Gastroesophageal sphincter (tissue), 4 donors: ENCODE data around the gene SLC43A1. TPM values are rescaled to one million over a fixed set of nuclear protein-coding genes. Genes with fewer than 3 reads are reported as not detected.

Experiments used
- ATAC-seq: fragments of 150-250 bp; one replicate; pipeline ENCODE4 v1.9.1; 2016; ENCODE audit warnings: mild to moderate bottlenecking, moderate library complexity
- H3K27ac ChIP-seq, 4 donors: fragments of 200-600 bp; sonication (generic) in 3 of 4; 1 replicate in 3 of 4; 2 replicates in 1 of 4; pipeline ENCODE4 v1.5.1; 2016 to 2019
- H3K27me3 ChIP-seq: fragments of 200-600 bp; sonication (generic); one replicate; pipeline ENCODE4 v1.5.1; 2019
- H3K36me3 ChIP-seq, 2 donors: fragments of 200-600 bp; sonication (generic); one replicate each; pipeline ENCODE4 v1.5.1; 2019; ENCODE audit warnings: control low read depth in 1 of 2
- H3K4me1 ChIP-seq, 3 donors: fragments of 200-600 bp; sonication (generic); 1 replicate in 2 of 3; 2 replicates in 1 of 3; pipeline ENCODE4 v1.5.1; 2016 to 2019; ENCODE audit warnings: control low read depth in 2 of 3
- H3K4me3 ChIP-seq, 2 donors: fragments of 200-600 bp; sonication (generic); one replicate each; pipeline ENCODE4 v1.5.1; 2019; ENCODE audit warnings: mild to moderate bottlenecking in 1 of 2, moderate library complexity in 1 of 2
- H3K9me3 ChIP-seq, 3 donors: fragments of 200-600 bp; sonication (generic); one replicate each; pipeline ENCODE4 v1.5.1; 2017 to 2019; ENCODE audit warnings: control low read depth in 2 of 3
- CTCF ChIP-seq, 4 experiments: fragments of 200-600 bp in 2 of 4; fragments of 450-650 bp in 2 of 4; sonication (generic) in 1 of 4; IDR thresholded peaks; one replicate each; pipeline ENCODE4 v1.5.1; 2017 to 2019; ENCODE audit warnings: antibody characterized with exemption in 4 of 4, mild to moderate bottlenecking in 2 of 4, moderate library complexity in 2 of 4
- EP300 ChIP-seq: sonication (generic); formaldehyde crosslinking; IDR thresholded peaks from one replicate; pipeline ENCODE4 v1.6.1; 2017; ENCODE audit warnings: antibody characterized with exemption, mild to moderate bottlenecking
- POLR2A ChIP-seq, 2 donors: fragments of 450-650 bp; IDR thresholded peaks; one replicate each; pipeline ENCODE4 v1.6.1; 2017; ENCODE audit warnings: antibody characterized with exemption in 2 of 2, mild to moderate bottlenecking in 2 of 2, moderate library complexity in 1 of 2
- POLR2AphosphoS5 ChIP-seq: sonication (generic); formaldehyde crosslinking; IDR thresholded peaks from one replicate; pipeline ENCODE4 v1.6.1; 2017; ENCODE audit warnings: antibody characterized with exemption
- WGBS, 2 donors: methylation state at CpG; one replicate each; pipeline ENCODE4 v1.1.5; 2018; ENCODE audit warnings: low coverage in 1 of 2; 5-methylcytosine and 5-hydroxymethylcytosine counted together
- total RNA-seq, 4 donors: library from RNA; depleted of rRNA; stranded (reverse); fragments of >200 nt; gene quantifications; one replicate each; pipeline ENCODE4 v1.1.0, GENCODE V29; 2016

Gene SLC43A1
- total RNA-seq, 4 donors from 2014 or later = 14.8 to 36.6 (median 19.7) TPM

GRCh38 chr11:57462597-57462996, 52.9 kb downstream of the SLC43A1 start:
- no peak for ATAC-seq
- WGBS, 2 donors = 83 to 100% methylated on average over 1 to 2 of the region's 3 CpGs
- no peaks in the 10 kb centered on the region for H3K36me3 ChIP-seq
- peaks cover 0 to 38% (median 25%) of the 10 kb centered on the region in 3 donors for H3K4me1 ChIP-seq
- H3K9me3 ChIP-seq = no peaks in the 10 kb centered on the region
- peaks cover 74% of the 10 kb centered on the region for H3K27me3 ChIP-seq
- H3K27ac ChIP-seq = no peak overlapping the region
- TF ChIP-seq POLR2A (IDR thresholded peaks at IDR 0.05) (no peak), CTCF (IDR thresholded peaks at IDR 0.05) (no peak), POLR2AphosphoS5 (no peak), EP300 (no peak)
- no peak overlapping the region for H3K4me3 ChIP-seq

- Histone ChIP-seq H3K36me3 (no peaks in the 10 kb centered on the region), H3K27ac (no peak overlapping the region), H3K9me3 (no peaks in the 10 kb centered on the region), H3K4me3 (no peak overlapping the region), H3K27me3 (peaks cover 75% of the 10 kb centered on the region), H3K4me1 (peaks cover 0 to 44% (median 27%) of the 10 kb centered on the region in 3 donors)
- WGBS, 2 donors = 45 to 73% methylated on average over 6 to 8 of the region's 16 CpGs
- TF ChIP-seq POLR2A (IDR thresholded peaks at IDR 0.05) (no peak), CTCF (IDR thresholded peaks at IDR 0.05) (no peak), EP300 (no peak), POLR2AphosphoS5 (no peak)
- ATAC-seq = no peak
Observed at GRCh38 chr11:57461841-57462489, 53.5 kb downstream of the SLC43A1 start.

GRCh38 chr11:57460758-57461749, 54.4 kb downstream of the SLC43A1 start:
- TF ChIP-seq CTCF (IDR thresholded peaks at IDR 0.05) (no peak), POLR2AphosphoS5 (no peak), POLR2A (IDR thresholded peaks at IDR 0.05) (no peak), EP300 (no peak)
- ATAC-seq = no peak
- Histone ChIP-seq H3K27me3 (peaks cover 78% of the 10 kb centered on the region), H3K36me3 (no peaks in the 10 kb centered on the region), H3K9me3 (no peaks in the 10 kb centered on the region), H3K27ac (no peak overlapping the region), H3K4me1 (peaks cover 0 to 46% (median 27%) of the 10 kb centered on the region in 3 donors), H3K4me3 (peak overlapping the region in 1 of 2 donors; percentile 52)
- 52 to 89% methylated on average over 2 to 4 of the region's 50 CpGs for WGBS, 2 donors

GRCh38 chr11:57460022-57460757, 55.3 kb downstream of the SLC43A1 start, which contains the start of gene RTN4RL2:
Gene RTN4RL2, plus strand, starts transcription at chr11:57460528. Its CDS starts 338 bp downstream, at chr11:57460866.
- Histone ChIP-seq H3K27me3 (peaks cover 78% of the 10 kb centered on the region), H3K9me3 (no peaks in the 10 kb centered on the region), H3K4me1 (peaks cover 0 to 46% (median 27%) of the 10 kb centered on the region in 3 donors), H3K36me3 (no peaks in the 10 kb centered on the region), H3K27ac (no peak within 1 kb of the TSS), H3K4me3 (peak within 1 kb of the TSS in 1 of 2 donors; percentile 52)
- 0% methylated on average over 11 to 19 of the region's 66 CpGs for WGBS, 2 donors
- peak in 1 of 4 experiments; percentile 12 for TF ChIP-seq CTCF (IDR thresholded peaks at IDR 0.05)
- no peak for TF ChIP-seq POLR2AphosphoS5
- peak; percentile 18 for ATAC-seq
